DND-41 (cell line): ENCODE results near the gene IREB2.
"Not testable (repeated sequence)": the region's sequence is repeated elsewhere in the genome, so short reads cannot be mapped to it uniquely, and the experiment has no call there.

Source experiments
- ATAC-seq: fragments of 200-7000 bp; cut with Tn5 transposase; 3 replicates; pipeline ENCODE4 v1.9.1; 2021; ENCODE audit warnings: low read depth; ENCODE audit not compliant: insufficient read depth
- DNase-seq: peaks from one replicate; pipeline ENCODE4 v3.0.0-alpha.2; 2020
- H2AFZ ChIP-seq: 2 replicates; pipeline ENCODE4 v1.6.0; 2012; ENCODE audit warnings: low read depth, low read length
- H3K27ac ChIP-seq: 2 replicates; pipeline ENCODE4 v1.5.1; 2012; ENCODE audit warnings: low read length, inconsistent platforms
- H3K27me3 ChIP-seq: fragments of 200-600 bp; sonication (generic); 2 replicates; pipeline ENCODE4 v1.6.0; 2012; ENCODE audit warnings: low read length, mild to moderate bottlenecking, inconsistent platforms; ENCODE audit not compliant: insufficient read depth, poor library complexity
- H3K36me3 ChIP-seq: 2 replicates; pipeline ENCODE4 v1.5.1; 2012; ENCODE audit warnings: low read length, inconsistent platforms; ENCODE audit not compliant: insufficient read depth
- H3K4me1 ChIP-seq: 2 replicates; pipeline ENCODE4 v1.5.1; 2012; ENCODE audit warnings: mild to moderate bottlenecking, low read length; ENCODE audit not compliant: insufficient read depth
- H3K4me2 ChIP-seq: 2 replicates; pipeline ENCODE4 v1.6.0; 2012; ENCODE audit warnings: mild to moderate bottlenecking, moderate library complexity, low read length, inconsistent platforms; ENCODE audit not compliant: insufficient read depth
- H3K4me3 ChIP-seq, 2 experiments: fragments of 200-600 bp in 1 of 2; shearing (Covaris generic) in 1 of 2; 2 replicates each; pipeline ENCODE4 v1.5.1; 2012 to 2016; ENCODE audit warnings: inconsistent platforms in 2 of 2, low read length in 2 of 2, mild to moderate bottlenecking in 2 of 2, low read depth in 1 of 2, moderate library complexity in 1 of 2
- H3K79me2 ChIP-seq: 2 replicates; pipeline ENCODE4 v1.6.0; 2012; ENCODE audit warnings: low read length, inconsistent platforms; ENCODE audit not compliant: insufficient read depth
- H3K9ac ChIP-seq: 2 replicates; pipeline ENCODE4 v1.6.0; 2012; ENCODE audit warnings: low read depth, mild to moderate bottlenecking, inconsistent platforms, low read length, moderate library complexity
- H3K9me3 ChIP-seq: 2 replicates; pipeline ENCODE4 v1.5.1; 2012; ENCODE audit warnings: low read length, moderate library complexity, mild to moderate bottlenecking, inconsistent platforms; ENCODE audit not compliant: insufficient read depth, severe bottlenecking
- H4K20me1 ChIP-seq: 2 replicates; pipeline ENCODE4 v1.6.0; 2012; ENCODE audit warnings: low read length; ENCODE audit not compliant: insufficient read depth
- CTCF ChIP-seq: IDR thresholded peaks from 2 replicates; pipeline ENCODE4 v1.5.1; 2012; ENCODE audit warnings: borderline replicate concordance, low read length, moderate library complexity, mild to moderate bottlenecking; ENCODE audit not compliant: poor library complexity, severe bottlenecking; ENCODE audit errors: extremely low read depth
- EZH2 ChIP-seq: IDR thresholded peaks from 3 replicates; pipeline ENCODE4 v1.6.1; 2012; ENCODE audit warnings: borderline replicate concordance, low read depth, mild to moderate bottlenecking, moderate library complexity, low read length, inconsistent platforms; ENCODE audit not compliant: severe bottlenecking

Gene IREB2

DNA sequence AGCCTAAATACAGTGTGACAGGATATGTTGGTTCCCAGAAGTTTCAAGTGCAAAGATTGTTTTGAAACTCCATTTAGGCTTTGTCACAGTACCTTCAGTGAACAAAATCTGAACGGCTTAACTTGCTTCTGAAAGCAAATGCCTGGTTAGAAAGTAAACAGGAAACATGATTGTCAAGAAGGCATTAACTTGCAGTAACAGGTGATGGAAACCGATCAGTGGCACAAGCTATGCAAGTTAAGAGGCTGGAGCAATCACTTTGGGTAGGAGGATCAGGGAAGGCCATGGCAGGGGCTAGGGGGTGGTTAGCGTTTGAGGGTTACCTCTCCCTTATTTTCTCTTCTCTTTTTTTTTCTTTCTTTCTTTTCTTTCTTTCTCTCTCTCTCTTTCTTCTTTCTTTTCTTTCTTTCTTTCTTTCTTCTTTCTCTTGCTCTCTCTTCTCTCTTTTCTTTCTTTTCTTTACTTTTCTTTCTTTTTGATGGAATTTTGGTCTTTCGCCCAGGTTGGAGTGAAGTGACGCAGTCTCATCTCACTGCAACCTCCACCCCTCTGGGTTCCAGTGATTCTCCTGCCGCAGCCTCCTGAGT is 71.8 kb downstream of the IREB2 start:
- H3K4me3 ChIP-seq, result no peak overlapping the region
- H3K4me2 ChIP-seq, result no peak overlapping the region
- H3K9me3 ChIP-seq, result no peaks in the 10 kb centered on the region
- no peaks in the 10 kb centered on the region for H3K79me2 ChIP-seq
- H3K27me3 ChIP-seq, result peaks cover 3% of the 10 kb centered on the region
- no peak for DNase-seq
- no peak for TF ChIP-seq CTCF
- no peak for TF ChIP-seq EZH2
- H3K36me3 ChIP-seq, result no peaks in the 10 kb centered on the region
- no peaks in the 10 kb centered on the region for H4K20me1 ChIP-seq
- no peak for ATAC-seq
- peaks cover 18% of the 10 kb centered on the region for H3K4me1 ChIP-seq
- H2AFZ ChIP-seq, result no peak overlapping the region
- H3K9ac ChIP-seq, result no peak overlapping the region
- H3K27ac ChIP-seq, result no peak overlapping the region

GRCh38 chr15:78520035-78520434 is 82.0 kb downstream of the IREB2 start:
- not testable (repeated sequence) for H3K9ac ChIP-seq, H3K4me1 ChIP-seq, ATAC-seq, H3K27ac ChIP-seq, H3K4me3 ChIP-seq, H3K79me2 ChIP-seq, H3K9me3 ChIP-seq, DNase-seq, H3K27me3 ChIP-seq, H4K20me1 ChIP-seq, H3K36me3 ChIP-seq, H3K4me2 ChIP-seq, H2AFZ ChIP-seq

DNA sequence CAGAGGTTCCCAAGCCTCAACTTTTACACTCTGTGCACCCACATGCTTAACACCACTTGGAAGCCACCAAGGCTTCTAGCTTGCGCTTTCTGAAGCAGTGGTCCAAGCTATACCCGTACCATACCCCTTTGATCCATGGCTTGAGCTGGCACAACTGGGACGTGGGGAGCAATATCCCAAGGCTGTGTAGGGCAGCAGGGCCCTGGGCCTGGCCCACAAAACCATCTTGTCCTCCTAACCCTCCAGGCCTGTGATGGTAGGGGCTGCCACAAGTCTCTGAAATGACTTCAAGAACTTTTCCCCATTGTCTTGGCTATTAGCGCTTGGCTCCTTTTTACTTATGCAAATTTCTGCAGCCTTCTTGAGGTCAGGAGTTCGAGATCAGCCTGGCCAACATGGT is 86.2 kb downstream of the IREB2 start:
- Histone ChIP-seq H3K4me1 (no peaks in the 10 kb centered on the region), H3K9ac (no peak overlapping the region), H3K4me3 (no peak overlapping the region), H3K36me3 (no peaks in the 10 kb centered on the region; the same call in 1 of the 2 replicates), H3K27ac (no peak overlapping the region), H3K27me3 (no peaks in the 10 kb centered on the region), H3K4me2 (no peak overlapping the region), H4K20me1 (no peaks in the 10 kb centered on the region), H3K9me3 (no peaks in the 10 kb centered on the region), H3K79me2 (no peaks in the 10 kb centered on the region), H2AFZ (no peak overlapping the region)
- DNase-seq (no peak), ATAC-seq (no peak)
- TF ChIP-seq CTCF, result no peak
- no peak for TF ChIP-seq EZH2

DNA sequence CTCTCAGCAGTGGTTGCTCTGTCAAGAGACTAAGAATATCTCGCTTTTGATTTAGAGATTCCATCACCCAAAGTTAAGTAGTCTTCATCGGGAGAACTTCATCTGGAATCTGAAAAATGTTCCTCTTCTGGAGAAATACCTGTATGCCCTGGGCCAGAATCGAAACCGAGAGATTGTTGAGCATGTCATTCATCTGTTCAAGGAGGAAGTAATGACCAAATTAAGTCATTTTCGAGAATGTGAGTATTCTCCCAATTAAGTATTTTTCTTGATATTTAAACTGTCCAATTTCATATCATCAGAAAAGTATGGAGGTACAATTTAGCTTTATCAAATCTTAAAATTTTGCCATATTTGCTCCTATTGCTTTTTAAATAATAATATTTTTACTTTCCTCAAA is 89.3 kb downstream of the IREB2 start:
- ATAC-seq, result no peak
- no peaks in the 10 kb centered on the region for H3K4me1 ChIP-seq
- no peak overlapping the region for H3K27ac ChIP-seq
- no peaks in the 10 kb centered on the region for H3K9me3 ChIP-seq
- H3K4me3 ChIP-seq, result no peak overlapping the region
- H2AFZ ChIP-seq, result no peak overlapping the region
- no peak overlapping the region for H3K4me2 ChIP-seq
- H4K20me1 ChIP-seq, result no peaks in the 10 kb centered on the region
- H3K36me3 ChIP-seq, result no peaks in the 10 kb centered on the region; the same call in 1 of the 2 replicates
- no peaks in the 10 kb centered on the region for H3K79me2 ChIP-seq
- DNase-seq, result no peak
- TF ChIP-seq EZH2 (no peak), CTCF (no peak)
- H3K27me3 ChIP-seq, result no peaks in the 10 kb centered on the region
- H3K9ac ChIP-seq, result no peak overlapping the region
